Prostate gland (tissue), 2 donors: ENCODE measurements around the gene PPFIA2. TPM values are rescaled to one million over a fixed set of nuclear protein-coding genes. Genes with fewer than 3 reads are reported as not detected.
A peak's percentile ranks its signal among the peaks of the same experiment; 100 is the strongest.

ENCODE experiments used
- DNase-seq: peaks from one replicate; pipeline ENCODE4 v3.0.0-alpha.2; 2019; ENCODE audit warnings: low spot score
- H3K27ac ChIP-seq, 2 donors: fragments of 200-600 bp; sonication (generic); 2 replicates each; pipeline ENCODE4 v1.5.1; 2017 to 2019
- H3K27me3 ChIP-seq: fragments of 200-600 bp; sonication (generic); replicated peaks from 2 replicates; pipeline ENCODE4 v1.5.1; 2019; ENCODE audit not compliant: insufficient read depth
- H3K36me3 ChIP-seq, 2 donors: fragments of 200-600 bp; sonication (generic); 1 replicate in 1 of 2; 2 replicates in 1 of 2; pipeline versions ENCODE4 v1.5.1 to v1.8.1; 2017 to 2019
- H3K4me1 ChIP-seq: fragments of 200-600 bp; sonication (generic); replicated peaks from 2 replicates; pipeline ENCODE4 v1.5.1; 2019
- H3K4me3 ChIP-seq, 2 donors: fragments of 200-600 bp; sonication (generic); 2 replicates each; pipeline ENCODE4 v1.5.1; 2017 to 2019
- H3K9me3 ChIP-seq: fragments of 200-600 bp; sonication (generic); 2 replicates; pipeline ENCODE4 v1.5.1; 2017
- POLR2A ChIP-seq: fragments of 450-650 bp; IDR thresholded peaks from one replicate; pipeline ENCODE4 v1.6.1; 2016; ENCODE audit warnings: antibody characterized with exemption, mild to moderate bottlenecking
- POLR2AphosphoS5 ChIP-seq: sonication (generic); formaldehyde crosslinking; IDR thresholded peaks from one replicate; pipeline ENCODE4 v1.6.1; 2017; ENCODE audit warnings: antibody characterized with exemption
- WGBS: methylation state at CpG from one replicate; pipeline ENCODE4 v1.1.5; 2018; 5-methylcytosine and 5-hydroxymethylcytosine counted together
- intact Hi-C: fragments of 100-400 bp; cut with DNase I; formaldehyde crosslinking; loops from one replicate; pipeline ENCODE4 v1.14.2; 2022
- total RNA-seq, 2 donors: library from RNA; depleted of rRNA; stranded (reverse); fragments of >200 nt; gene quantifications; one replicate each; pipeline ENCODE4 v1.1.0, GENCODE V29; 2016
- TF ChIP-seq, protein P1 (sequence below), 4 experiments: fragments of 200-600 bp in 2 of 4; fragments of 450-650 bp in 2 of 4; sonication (generic) in 2 of 4; IDR thresholded peaks; 1 replicate in 3 of 4; 2 replicates in 1 of 4; pipeline ENCODE4 v1.5.1; 2016 to 2019; ENCODE audit warnings: antibody characterized with exemption in 4 of 4, mild to moderate bottlenecking in 2 of 4, moderate library complexity in 2 of 4

Gene PPFIA2
- total RNA-seq, 2 donors from 2014 or later: 7.3 to 22.9 TPM

DNA sequence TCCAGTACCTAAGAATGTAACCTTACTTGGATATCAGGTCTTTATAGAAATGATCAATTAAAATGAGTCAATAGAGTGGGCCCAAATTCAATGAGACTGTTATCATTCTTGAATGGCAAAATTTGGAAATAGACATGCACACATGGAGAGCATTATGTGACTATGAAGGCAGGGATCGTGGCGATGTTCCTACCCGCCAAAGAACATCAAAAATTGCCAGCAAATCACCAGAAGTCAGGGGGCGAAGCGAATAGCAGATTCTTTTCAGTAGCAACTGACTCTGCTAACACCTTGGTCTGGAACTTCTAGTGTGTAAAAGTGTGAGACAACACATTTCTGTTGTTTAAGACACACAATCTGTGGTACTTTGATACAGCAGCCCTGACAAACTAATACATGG is 488.8 kb downstream of the PPFIA2 start:
- no peak for TF ChIP-seq POLR2A
- TF ChIP-seq, protein P1, sequence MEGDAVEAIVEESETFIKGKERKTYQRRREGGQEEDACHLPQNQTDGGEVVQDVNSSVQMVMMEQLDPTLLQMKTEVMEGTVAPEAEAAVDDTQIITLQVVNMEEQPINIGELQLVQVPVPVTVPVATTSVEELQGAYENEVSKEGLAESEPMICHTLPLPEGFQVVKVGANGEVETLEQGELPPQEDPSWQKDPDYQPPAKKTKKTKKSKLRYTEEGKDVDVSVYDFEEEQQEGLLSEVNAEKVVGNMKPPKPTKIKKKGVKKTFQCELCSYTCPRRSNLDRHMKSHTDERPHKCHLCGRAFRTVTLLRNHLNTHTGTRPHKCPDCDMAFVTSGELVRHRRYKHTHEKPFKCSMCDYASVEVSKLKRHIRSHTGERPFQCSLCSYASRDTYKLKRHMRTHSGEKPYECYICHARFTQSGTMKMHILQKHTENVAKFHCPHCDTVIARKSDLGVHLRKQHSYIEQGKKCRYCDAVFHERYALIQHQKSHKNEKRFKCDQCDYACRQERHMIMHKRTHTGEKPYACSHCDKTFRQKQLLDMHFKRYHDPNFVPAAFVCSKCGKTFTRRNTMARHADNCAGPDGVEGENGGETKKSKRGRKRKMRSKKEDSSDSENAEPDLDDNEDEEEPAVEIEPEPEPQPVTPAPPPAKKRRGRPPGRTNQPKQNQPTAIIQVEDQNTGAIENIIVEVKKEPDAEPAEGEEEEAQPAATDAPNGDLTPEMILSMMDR (IDR thresholded peaks at IDR 0.05): no peak
- no peak for TF ChIP-seq POLR2AphosphoS5
- DNase-seq: no peak
- Histone ChIP-seq H3K4me1 (no peaks in the 10 kb centered on the region), H3K27ac (no peak overlapping the region), H3K36me3 (no peaks in the 10 kb centered on the region), H3K27me3 (no peaks in the 10 kb centered on the region), H3K4me3 (no peak overlapping the region), H3K9me3 (no peaks in the 10 kb centered on the region)
- 93% methylated on average over 5 of the region's 5 CpGs for WGBS
- intact Hi-C loops: no loop called here

DNA sequence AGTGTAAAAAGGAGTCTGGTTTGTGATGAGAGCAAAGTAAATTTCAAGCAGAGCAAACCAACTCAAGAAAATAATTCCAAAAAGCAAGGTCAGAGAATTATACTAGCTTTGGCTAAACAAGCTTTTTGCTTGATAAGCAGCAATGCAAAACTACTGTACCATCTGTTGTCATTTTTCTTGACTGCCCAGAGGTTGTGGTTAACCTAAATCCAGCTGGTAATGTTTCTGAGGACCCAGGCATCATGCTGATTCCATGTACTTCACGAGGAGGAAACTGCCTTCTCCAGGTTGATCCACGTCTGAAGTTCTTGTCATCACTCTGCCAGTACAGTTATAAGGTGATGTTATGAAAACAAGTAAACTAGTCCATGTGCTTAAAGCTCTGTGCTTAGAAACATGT is 496.1 kb downstream of the PPFIA2 start:
- H3K27me3 ChIP-seq: no peaks in the 10 kb centered on the region
- WGBS: 89% methylated on average over 2 of the region's 2 CpGs
- H3K27ac ChIP-seq: no peak overlapping the region
- no peaks in the 10 kb centered on the region for H3K36me3 ChIP-seq
- intact Hi-C loops: no loop called here
- no peaks in the 10 kb centered on the region for H3K9me3 ChIP-seq
- no peak for DNase-seq
- no peaks in the 10 kb centered on the region for H3K4me1 ChIP-seq
- no peak overlapping the region for H3K4me3 ChIP-seq
- no peak for TF ChIP-seq POLR2A
- no peak for TF ChIP-seq POLR2AphosphoS5
- TF ChIP-seq, protein P1 (IDR thresholded peaks at IDR 0.05): no peak

DNA sequence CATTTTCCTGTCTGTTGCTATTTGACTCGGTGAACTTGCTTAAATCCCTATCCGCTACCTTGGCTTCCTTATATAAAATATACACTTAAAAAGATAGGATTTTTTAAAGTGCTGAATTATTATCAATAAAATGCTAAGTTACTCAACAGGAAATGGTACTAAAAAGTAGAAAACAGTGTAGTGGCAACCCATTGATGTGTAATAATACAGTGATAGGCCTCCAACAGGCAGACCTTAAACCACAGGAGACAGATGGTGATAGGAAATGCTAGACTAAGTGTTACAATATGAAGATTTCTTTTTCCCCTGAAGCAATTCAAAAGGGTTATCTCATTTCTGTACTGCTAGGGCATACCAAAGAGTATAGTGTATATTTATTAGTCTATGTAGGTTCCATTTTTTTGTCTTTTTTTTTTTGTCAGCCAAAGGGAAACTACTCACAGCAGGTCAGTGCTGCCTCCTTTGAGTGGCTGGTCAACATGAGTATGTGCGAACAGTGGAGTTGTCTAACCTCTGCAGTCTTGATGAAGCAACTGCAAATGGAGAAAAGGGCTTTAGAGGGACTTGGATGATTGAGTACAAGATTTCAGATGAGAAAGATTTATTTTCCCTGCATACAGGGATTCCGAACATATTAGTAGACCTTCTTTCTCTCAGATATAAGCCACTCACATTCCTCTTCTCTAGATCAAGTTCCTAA is 497.5 kb downstream of the PPFIA2 start:
- TF ChIP-seq, protein P1 (IDR thresholded peaks at IDR 0.05): no peak
- no peaks in the 10 kb centered on the region for H3K27me3 ChIP-seq

DNA sequence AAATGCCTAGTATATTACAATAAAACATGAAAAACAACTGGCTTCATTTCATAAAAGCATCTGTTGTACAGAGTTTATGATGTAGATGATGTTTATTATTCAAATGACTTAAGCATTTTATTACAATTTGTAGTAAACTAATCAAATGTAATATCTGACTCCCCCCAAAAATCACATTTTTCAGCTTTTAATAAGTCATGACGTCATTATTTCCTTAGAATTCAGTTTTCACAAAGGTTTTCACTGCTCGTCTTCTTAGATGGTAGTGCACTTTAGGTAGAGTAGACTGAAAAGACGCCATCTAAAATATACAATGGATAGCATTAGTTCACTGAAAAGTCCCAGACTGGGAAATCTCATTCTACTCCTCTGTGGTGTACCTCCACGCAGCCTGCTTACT is 499.8 kb downstream of the PPFIA2 start:
- no peak for TF ChIP-seq POLR2AphosphoS5
- intact Hi-C loops: loop anchor here (5.0 to 10.0 kb wide), 2 partner anchors 325 to 422 kb away; partner anchors contain the start of gene LIN7A
- no peak for DNase-seq

More for the DNA sequence above, 497.5 kb downstream of the PPFIA2 start:
- Histone ChIP-seq H3K9me3 (no peaks in the 10 kb centered on the region), H3K4me1 (no peaks in the 10 kb centered on the region), H3K36me3 (no peaks in the 10 kb centered on the region), H3K4me3 (no peak overlapping the region), H3K27ac (no peak overlapping the region)
- 97% methylated on average over 4 of the region's 4 CpGs for WGBS
- intact Hi-C loops: no loop called here
- no peak for DNase-seq

DNA sequence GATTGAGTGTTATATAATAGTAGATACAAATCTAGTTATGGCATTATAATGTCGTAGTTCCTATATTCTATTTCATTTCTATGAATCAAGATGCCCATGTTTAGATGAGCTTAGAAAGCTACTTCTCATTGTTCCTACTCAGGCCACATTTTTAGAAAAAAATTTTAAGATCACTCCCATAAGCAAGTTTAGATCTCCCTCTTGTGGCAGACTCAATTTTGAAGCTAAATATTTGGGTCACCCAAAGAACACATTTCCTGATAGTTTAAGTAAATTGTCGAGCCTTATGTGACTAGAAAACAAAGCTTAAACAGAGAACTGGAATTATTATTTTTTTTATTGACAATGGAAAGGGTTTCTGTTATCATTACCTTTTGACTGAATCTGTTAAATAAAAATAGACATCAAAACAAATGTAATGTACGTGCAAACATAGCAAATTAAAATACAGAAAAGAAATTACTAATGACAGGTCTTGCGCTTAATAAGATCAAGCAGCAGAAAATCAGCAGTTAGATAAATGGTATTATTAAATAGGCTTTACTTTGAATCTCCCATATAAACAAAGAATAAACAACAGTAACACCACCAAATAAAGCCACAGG is 501.1 kb downstream of the PPFIA2 start:
- DNase-seq: no peak
- Histone ChIP-seq H3K9me3 (no peaks in the 10 kb centered on the region), H3K27me3 (no peaks in the 10 kb centered on the region), H3K27ac (no peak overlapping the region), H3K4me3 (no peak overlapping the region), H3K4me1 (no peaks in the 10 kb centered on the region), H3K36me3 (no peaks in the 10 kb centered on the region)
- intact Hi-C loops: loop anchor here (5.0 to 10.0 kb wide), 2 partner anchors 323 to 421 kb away; partner anchors contain the start of gene LIN7A
- WGBS: 52% methylated on average over 4 of the region's 4 CpGs
- TF ChIP-seq POLR2A (no peak), POLR2AphosphoS5 (no peak)
- TF ChIP-seq, protein P1 (IDR thresholded peaks at IDR 0.05): peak in 3 of 4 experiments; percentile 67 to 71 (median 69)

More for the DNA sequence above, 499.8 kb downstream of the PPFIA2 start:
- Histone ChIP-seq H3K9me3 (no peaks in the 10 kb centered on the region), H3K27ac (no peak overlapping the region), H3K27me3 (no peaks in the 10 kb centered on the region), H3K36me3 (no peaks in the 10 kb centered on the region), H3K4me3 (no peak overlapping the region), H3K4me1 (no peaks in the 10 kb centered on the region)
- WGBS: 93% methylated on average over 4 of the region's 4 CpGs
